ENCODE data around the gene ITGA1. TPM values are rescaled to one million over a fixed set of nuclear protein-coding genes. Genes with fewer than 3 reads are reported as not detected.

The ITGA1 gene
- total and polyA plus RNA-seq, 2 donors (not counting 1 experiment from before 2014, with no cell fraction given), result 0.74 TPM; not detected in 1

DNA sequence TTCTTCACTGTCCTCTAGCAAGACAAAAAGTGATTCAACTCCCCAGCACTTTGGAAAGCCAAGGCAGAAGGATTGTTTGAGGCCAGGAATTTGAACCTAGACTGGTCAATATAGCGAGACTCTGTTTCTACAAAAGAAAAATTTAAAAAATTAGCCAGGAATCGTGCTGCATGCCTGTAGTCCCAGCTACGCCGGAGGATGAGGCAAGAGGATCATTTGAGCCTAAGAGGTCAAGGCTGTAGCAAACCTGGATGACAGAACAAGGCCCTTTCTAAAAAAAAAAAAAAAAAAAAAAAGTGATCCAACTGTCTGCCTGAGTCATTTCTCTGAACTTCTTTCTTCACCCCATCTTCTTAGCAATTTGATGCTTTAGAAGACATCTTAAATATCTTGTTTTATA lies 213.8 kb downstream of the ITGA1 start:
- no peaks in the 10 kb centered on the region for H3K36me3 ChIP-seq (replicated peaks in 1 of 2; ENCODE audit: control extremely low read depth in 1 of 2, control insufficient read depth in 1 of 2, extremely low read depth in 1 of 2, insufficient read depth in 2 of 2, low read length in 1 of 2)
- ATAC-seq (ENCODE audit: low read depth), result no peak
- no peaks in the 10 kb centered on the region for H3K9me3 ChIP-seq (ENCODE audit: control extremely low read depth in 1 of 3, control insufficient read depth in 2 of 3, insufficient read depth in 1 of 3, low read length in 2 of 3)
- no peaks in the 10 kb centered on the region for H3K27me3 ChIP-seq (replicated peaks in 1 of 4; ENCODE audit: control extremely low read depth in 1 of 4, control insufficient read depth in 3 of 4, insufficient read depth in 4 of 4, low read length in 3 of 4)
- intact Hi-C loops (cut with micrococcal nuclease), result no loop called here
- TF ChIP-seq, protein P1, sequence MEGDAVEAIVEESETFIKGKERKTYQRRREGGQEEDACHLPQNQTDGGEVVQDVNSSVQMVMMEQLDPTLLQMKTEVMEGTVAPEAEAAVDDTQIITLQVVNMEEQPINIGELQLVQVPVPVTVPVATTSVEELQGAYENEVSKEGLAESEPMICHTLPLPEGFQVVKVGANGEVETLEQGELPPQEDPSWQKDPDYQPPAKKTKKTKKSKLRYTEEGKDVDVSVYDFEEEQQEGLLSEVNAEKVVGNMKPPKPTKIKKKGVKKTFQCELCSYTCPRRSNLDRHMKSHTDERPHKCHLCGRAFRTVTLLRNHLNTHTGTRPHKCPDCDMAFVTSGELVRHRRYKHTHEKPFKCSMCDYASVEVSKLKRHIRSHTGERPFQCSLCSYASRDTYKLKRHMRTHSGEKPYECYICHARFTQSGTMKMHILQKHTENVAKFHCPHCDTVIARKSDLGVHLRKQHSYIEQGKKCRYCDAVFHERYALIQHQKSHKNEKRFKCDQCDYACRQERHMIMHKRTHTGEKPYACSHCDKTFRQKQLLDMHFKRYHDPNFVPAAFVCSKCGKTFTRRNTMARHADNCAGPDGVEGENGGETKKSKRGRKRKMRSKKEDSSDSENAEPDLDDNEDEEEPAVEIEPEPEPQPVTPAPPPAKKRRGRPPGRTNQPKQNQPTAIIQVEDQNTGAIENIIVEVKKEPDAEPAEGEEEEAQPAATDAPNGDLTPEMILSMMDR (IDR thresholded peaks at IDR 0.05), result no peak
- no peak for TF ChIP-seq EZH2 (IDR thresholded peaks at IDR 0.05; ENCODE audit: borderline replicate concordance, insufficient read depth, low read depth, low read length, poor library complexity, severe bottlenecking)
- POLR2A ChIA-PET, result no interaction called here
- no peaks in the 10 kb centered on the region for H3K9me3 Mint-ChIP-seq (ENCODE audit: insufficient read depth)
- CTCF ChIA-PET, result no interaction called here
- H2AFZ ChIP-seq (ENCODE audit: insufficient read depth, low read depth, low read length, poor library complexity, severe bottlenecking), result no peak overlapping the region
- no peaks in the 10 kb centered on the region for H3K79me2 ChIP-seq (ENCODE audit: control insufficient read depth, insufficient read depth, low read length)
- no peak overlapping the region for H3K4me3 Mint-ChIP-seq
- no peaks in the 10 kb centered on the region for H3K4me1 Mint-ChIP-seq
- H3K4me2 ChIP-seq (replicated peaks; ENCODE audit: low read depth, low read length, poor library complexity, severe bottlenecking), result no peak overlapping the region
- no peaks in the 10 kb centered on the region for H3K4me1 ChIP-seq (ENCODE audit: control insufficient read depth in 2 of 2, insufficient read depth in 2 of 2, low read length in 2 of 2)
- WGBS (ENCODE audit: insufficient coverage), result no CpG with 5 or more reads among the region's 4 CpGs
- DNase-seq, result no peak
- H3K27ac ChIP-seq (ENCODE audit: low read length in 2 of 2), result no peak overlapping the region
- no peak overlapping the region for H3K4me3 ChIP-seq (ENCODE audit: control extremely low read depth in 1 of 5, extremely low read depth in 1 of 5, insufficient read depth in 1 of 5, low read depth in 2 of 5, low read length in 4 of 5)
- H4K20me1 ChIP-seq (ENCODE audit: control insufficient read depth, insufficient read depth, low read length, poor library complexity, severe bottlenecking), result no peaks in the 10 kb centered on the region
- no peak overlapping the region for H3K9ac ChIP-seq (ENCODE audit: low read length)
- peaks cover 3% of the 10 kb centered on the region for H3K27me3 Mint-ChIP-seq
- no peak overlapping the region for H3K27ac Mint-ChIP-seq

GRCh38 chr5:53002491-53002890 lies 214.8 kb downstream of the ITGA1 start:
- H3K9ac ChIP-seq (ENCODE audit: low read length), result no peak overlapping the region
- ATAC-seq (ENCODE audit: low read depth) (no peak), DNase-seq (no peak)
- no peaks in the 10 kb centered on the region for H3K27me3 ChIP-seq (replicated peaks in 1 of 4; ENCODE audit: control extremely low read depth in 1 of 4, control insufficient read depth in 3 of 4, insufficient read depth in 4 of 4, low read length in 3 of 4)
- no peaks in the 10 kb centered on the region for H3K36me3 ChIP-seq (replicated peaks in 1 of 2; ENCODE audit: control extremely low read depth in 1 of 2, control insufficient read depth in 1 of 2, extremely low read depth in 1 of 2, insufficient read depth in 2 of 2, low read length in 1 of 2)
- H3K27ac ChIP-seq (ENCODE audit: low read length in 2 of 2), result no peak overlapping the region
- intact Hi-C loops (cut with micrococcal nuclease), result no loop called here
- H3K27ac Mint-ChIP-seq, result no peak overlapping the region
- no peak overlapping the region for H2AFZ ChIP-seq (ENCODE audit: insufficient read depth, low read depth, low read length, poor library complexity, severe bottlenecking)
- H3K79me2 ChIP-seq (ENCODE audit: control insufficient read depth, insufficient read depth, low read length), result no peaks in the 10 kb centered on the region
- H4K20me1 ChIP-seq (ENCODE audit: control insufficient read depth, insufficient read depth, low read length, poor library complexity, severe bottlenecking), result no peaks in the 10 kb centered on the region
- ChIA-PET POLR2A (no interaction called here), CTCF (no interaction called here)
- H3K4me3 ChIP-seq (ENCODE audit: control extremely low read depth in 1 of 5, extremely low read depth in 1 of 5, insufficient read depth in 1 of 5, low read depth in 2 of 5, low read length in 4 of 5), result no peak overlapping the region
- H3K4me1 ChIP-seq (ENCODE audit: control insufficient read depth in 2 of 2, insufficient read depth in 2 of 2, low read length in 2 of 2), result no peaks in the 10 kb centered on the region
- TF ChIP-seq EZH2 (IDR thresholded peaks at IDR 0.05; ENCODE audit: borderline replicate concordance, insufficient read depth, low read depth, low read length, poor library complexity, severe bottlenecking), result no peak
- TF ChIP-seq, protein P1 (IDR thresholded peaks at IDR 0.05), result no peak
- no peaks in the 10 kb centered on the region for H3K4me1 Mint-ChIP-seq
- no CpG with 5 or more reads among the region's 1 CpG for WGBS (ENCODE audit: insufficient coverage)
- H3K4me3 Mint-ChIP-seq, result no peak overlapping the region
- peaks cover 3% of the 10 kb centered on the region for H3K27me3 Mint-ChIP-seq
- H3K4me2 ChIP-seq (replicated peaks; ENCODE audit: low read depth, low read length, poor library complexity, severe bottlenecking), result no peak overlapping the region
- no peaks in the 10 kb centered on the region for H3K9me3 ChIP-seq (ENCODE audit: control extremely low read depth in 1 of 3, control insufficient read depth in 2 of 3, insufficient read depth in 1 of 3, low read length in 2 of 3)
- no peaks in the 10 kb centered on the region for H3K9me3 Mint-ChIP-seq (ENCODE audit: insufficient read depth)

All from B cell (primary cell).